ENCODE measurements around the gene KRT82. TPM values are rescaled to one million over a fixed set of nuclear protein-coding genes. Genes with fewer than 3 reads are reported as not detected.

The KRT82 gene
- total and polyA plus RNA-seq, 8 donors = not detected

- H3K4me3 ChIP-seq = no peak overlapping the region
- H3K4me1 ChIP-seq = no peaks in the 10 kb centered on the region
- H3K27ac ChIP-seq = no peak overlapping the region
- H3K9me3 ChIP-seq = no peaks in the 10 kb centered on the region
- intact Hi-C loops (cut with DNase I) = no loop called here
- TF ChIP-seq CTCF (IDR thresholded peaks at IDR 0.05) = no peak
- ATAC-seq = no peak
- no peaks in the 10 kb centered on the region for H3K36me3 ChIP-seq
- H3K27me3 ChIP-seq = peaks cover 0 to 30% of the 10 kb centered on the region in 2 donors
- no peak for DNase-seq
Measured at GRCh38 chr12:52441320-52441911, 35.3 kb upstream of the KRT82 start.

- no peaks in the 10 kb centered on the region for H3K36me3 ChIP-seq
- TF ChIP-seq CTCF (IDR thresholded peaks at IDR 0.05) = no peak
- ATAC-seq = no peak
- H3K9me3 ChIP-seq = no peaks in the 10 kb centered on the region
- H3K27me3 ChIP-seq = peaks cover 0 to 30% of the 10 kb centered on the region in 2 donors
- DNase-seq = no peak
- intact Hi-C loops (cut with DNase I) = no loop called here
- H3K27ac ChIP-seq = no peak overlapping the region
- no peaks in the 10 kb centered on the region for H3K4me1 ChIP-seq
- no peak overlapping the region for H3K4me3 ChIP-seq
Measured at GRCh38 chr12:52440821-52441319, 34.7 kb upstream of the KRT82 start.

- H3K4me3 ChIP-seq = no peak overlapping the region
- peaks cover 0 to 30% of the 10 kb centered on the region in 2 donors for H3K27me3 ChIP-seq
- H3K4me1 ChIP-seq = no peaks in the 10 kb centered on the region
- TF ChIP-seq CTCF (IDR thresholded peaks at IDR 0.05) = no peak
- no peaks in the 10 kb centered on the region for H3K9me3 ChIP-seq
- no peaks in the 10 kb centered on the region for H3K36me3 ChIP-seq
- ATAC-seq (no peak), DNase-seq (no peak)
- intact Hi-C loops (cut with DNase I) = no loop called here
- no peak overlapping the region for H3K27ac ChIP-seq
Measured at GRCh38 chr12:52439845-52440244, 33.7 kb upstream of the KRT82 start.

GRCh38 chr12:52439420-52439819 lies 33.3 kb upstream of the KRT82 start:
- no peak for ATAC-seq

More at GRCh38 chr12:52439420-52439819, 33.3 kb upstream of the KRT82 start:
- Histone ChIP-seq H3K27me3 (peaks cover 0 to 34% of the 10 kb centered on the region in 2 donors), H3K27ac (no peak overlapping the region), H3K4me1 (no peaks in the 10 kb centered on the region), H3K4me3 (no peak overlapping the region), H3K36me3 (no peaks in the 10 kb centered on the region), H3K9me3 (no peaks in the 10 kb centered on the region)
- no peak for TF ChIP-seq CTCF (IDR thresholded peaks at IDR 0.05)
- intact Hi-C loops (cut with DNase I) = no loop called here
- DNase-seq = no peak

Data from left lung (tissue), 10 donors.